SK-N-SH treated with all-trans-retinoic acid at 6 μM for 48 hours (cell line): ENCODE measurements around the gene SMDT1.
A peak's percentile ranks its signal among the peaks of the same experiment; 100 is the strongest.

Experiments used
- ATAC-seq: fragments of 200-7000 bp; cut with Tn5 transposase; 3 replicates; pipeline ENCODE4 v1.9.1; 2020; ENCODE audit warnings: mild to moderate bottlenecking, moderate library complexity
- BACH2 ChIP-seq: fragments of 250-450 bp; sonication (Bioruptor Pico); IDR thresholded peaks from 2 replicates; pipeline ENCODE4 v1.9.0; 2021; ENCODE audit warnings: mild to moderate bottlenecking, borderline replicate concordance
- CSDC2 ChIP-seq: fragments of 250-450 bp; sonication (Bioruptor Pico); IDR thresholded peaks from 2 replicates; pipeline ENCODE4 v1.5.0; 2020; ENCODE audit warnings: mild to moderate bottlenecking, moderate library complexity
- CSRNP3 ChIP-seq: fragments of 250-450 bp; sonication (Bioruptor Pico); IDR thresholded peaks from 2 replicates; pipeline ENCODE4 v1.5.1; 2021; ENCODE audit warnings: mild to moderate bottlenecking, moderate library complexity
- ISL1 ChIP-seq: fragments of 250-450 bp; sonication (Bioruptor Pico); IDR thresholded peaks from 2 replicates; pipeline ENCODE4 v2.1.2; 2022; ENCODE audit warnings: mild to moderate bottlenecking, moderate library complexity
- OSR1 ChIP-seq: fragments of 250-450 bp; sonication (Bioruptor Pico); IDR thresholded peaks from 2 replicates; pipeline ENCODE4 v1.8.0; 2022; ENCODE audit warnings: moderate library complexity, mild to moderate bottlenecking, inconsistent platforms
- PPARA ChIP-seq: fragments of 250-450 bp; sonication (Bioruptor Pico); IDR thresholded peaks from 2 replicates; pipeline ENCODE4 v1.5.0; 2020; ENCODE audit warnings: mild to moderate bottlenecking, borderline replicate concordance
- TCF4 ChIP-seq: fragments of 250-450 bp; sonication (Bioruptor Pico); IDR thresholded peaks from 2 replicates; pipeline ENCODE4 v1.8.0; 2021; ENCODE audit warnings: mild to moderate bottlenecking, moderate library complexity, borderline replicate concordance
- TOX ChIP-seq: fragments of 250-450 bp; sonication (Bioruptor Pico); IDR thresholded peaks from 2 replicates; pipeline ENCODE4 v1.8.0; 2021; ENCODE audit warnings: mild to moderate bottlenecking, moderate library complexity, borderline replicate concordance
- TSHZ2 ChIP-seq: fragments of 250-450 bp; sonication (Bioruptor Pico); IDR thresholded peaks from 2 replicates; pipeline ENCODE4 v1.5.0; 2020; ENCODE audit warnings: mild to moderate bottlenecking, moderate library complexity
- ZC3H10 ChIP-seq: fragments of 250-450 bp; sonication (Bioruptor Pico); IDR thresholded peaks from 2 replicates; pipeline ENCODE4 v1.5.1; 2021; ENCODE audit warnings: mild to moderate bottlenecking, moderate library complexity
- ZFP3 ChIP-seq: fragments of 250-450 bp; sonication (Bioruptor Pico); IDR thresholded peaks from 2 replicates; pipeline ENCODE4 v1.5.0; 2020; ENCODE audit warnings: mild to moderate bottlenecking, moderate library complexity
- ZFP30 ChIP-seq: fragments of 450-650 bp; formaldehyde crosslinking; IDR thresholded peaks from 2 replicates; pipeline ENCODE4 v1.5.0; 2022; ENCODE audit warnings: mild to moderate bottlenecking, moderate library complexity
- ZNF565 ChIP-seq: fragments of 450-650 bp; formaldehyde crosslinking; conservative IDR thresholded peaks from 2 replicates; pipeline ENCODE4 v1.5.0; 2020; ENCODE audit warnings: low read depth, mild to moderate bottlenecking, moderate library complexity
- TF ChIP-seq, protein P1 (sequence below): fragments of 250-450 bp; sonication (Bioruptor Pico); IDR thresholded peaks from 2 replicates; pipeline ENCODE4 v1.8.0; 2021; ENCODE audit warnings: low read depth, mild to moderate bottlenecking, moderate library complexity, borderline replicate concordance
- TF ChIP-seq, protein P2 (sequence below): fragments of 250-450 bp; sonication (Bioruptor Pico); IDR thresholded peaks from 2 replicates; pipeline ENCODE4 v1.8.0; 2020; ENCODE audit warnings: mild to moderate bottlenecking, moderate library complexity, borderline replicate concordance

The SMDT1 gene

GRCh38 chr22:42078469-42079318 lies 806 bp upstream of the SMDT1 start:
- ATAC-seq = no peak
- TF ChIP-seq, protein P1, sequence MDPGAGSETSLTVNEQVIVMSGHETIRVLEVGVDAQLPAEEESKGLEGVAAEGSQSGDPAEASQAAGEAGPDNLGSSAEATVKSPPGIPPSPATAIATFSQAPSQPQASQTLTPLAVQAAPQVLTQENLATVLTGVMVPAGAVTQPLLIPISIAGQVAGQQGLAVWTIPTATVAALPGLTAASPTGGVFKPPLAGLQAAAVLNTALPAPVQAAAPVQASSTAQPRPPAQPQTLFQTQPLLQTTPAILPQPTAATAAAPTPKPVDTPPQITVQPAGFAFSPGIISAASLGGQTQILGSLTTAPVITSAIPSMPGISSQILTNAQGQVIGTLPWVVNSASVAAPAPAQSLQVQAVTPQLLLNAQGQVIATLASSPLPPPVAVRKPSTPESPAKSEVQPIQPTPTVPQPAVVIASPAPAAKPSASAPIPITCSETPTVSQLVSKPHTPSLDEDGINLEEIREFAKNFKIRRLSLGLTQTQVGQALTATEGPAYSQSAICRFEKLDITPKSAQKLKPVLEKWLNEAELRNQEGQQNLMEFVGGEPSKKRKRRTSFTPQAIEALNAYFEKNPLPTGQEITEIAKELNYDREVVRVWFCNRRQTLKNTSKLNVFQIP (CRISPR knock-in tag) = no peak
- no peak for TF ChIP-seq TOX (CRISPR knock-in tag)

DNA sequence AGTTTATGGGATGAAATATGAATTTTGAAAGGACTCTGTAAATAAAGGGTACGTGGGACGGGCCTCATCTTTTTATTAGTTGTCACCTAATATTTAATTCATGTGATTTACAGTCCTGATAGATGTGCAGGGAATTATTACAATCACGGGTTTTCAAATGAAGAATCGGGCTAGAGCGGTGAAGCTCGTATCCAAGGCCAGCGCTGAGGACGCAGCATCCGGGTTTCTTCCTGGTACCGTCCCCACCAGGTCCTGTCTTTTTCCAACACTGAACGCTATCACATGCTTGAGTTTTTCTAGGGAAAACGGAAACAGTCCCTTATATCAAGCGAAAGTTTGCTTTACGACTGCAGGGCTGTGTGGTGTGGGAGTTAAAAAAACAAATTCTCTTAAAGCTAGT lies 787 bp downstream of the SMDT1 start:
- ATAC-seq = peak; percentile 48
- TF ChIP-seq ZFP30 (CRISPR knock-in tag) (no peak), TSHZ2 (CRISPR knock-in tag) (no peak), TCF4 (no peak), ZC3H10 (CRISPR knock-in tag) (no peak), ZFP3 (CRISPR knock-in tag) (no peak), OSR1 (CRISPR knock-in tag) (no peak), ZNF565 (CRISPR knock-in tag) (no peak), BACH2 (CRISPR knock-in tag) (no peak), CSRNP3 (no peak), TOX (CRISPR knock-in tag) (no peak), CSDC2 (CRISPR knock-in tag) (no peak)
- TF ChIP-seq, protein P1 (CRISPR knock-in tag) = no peak
- TF ChIP-seq, protein P2, sequence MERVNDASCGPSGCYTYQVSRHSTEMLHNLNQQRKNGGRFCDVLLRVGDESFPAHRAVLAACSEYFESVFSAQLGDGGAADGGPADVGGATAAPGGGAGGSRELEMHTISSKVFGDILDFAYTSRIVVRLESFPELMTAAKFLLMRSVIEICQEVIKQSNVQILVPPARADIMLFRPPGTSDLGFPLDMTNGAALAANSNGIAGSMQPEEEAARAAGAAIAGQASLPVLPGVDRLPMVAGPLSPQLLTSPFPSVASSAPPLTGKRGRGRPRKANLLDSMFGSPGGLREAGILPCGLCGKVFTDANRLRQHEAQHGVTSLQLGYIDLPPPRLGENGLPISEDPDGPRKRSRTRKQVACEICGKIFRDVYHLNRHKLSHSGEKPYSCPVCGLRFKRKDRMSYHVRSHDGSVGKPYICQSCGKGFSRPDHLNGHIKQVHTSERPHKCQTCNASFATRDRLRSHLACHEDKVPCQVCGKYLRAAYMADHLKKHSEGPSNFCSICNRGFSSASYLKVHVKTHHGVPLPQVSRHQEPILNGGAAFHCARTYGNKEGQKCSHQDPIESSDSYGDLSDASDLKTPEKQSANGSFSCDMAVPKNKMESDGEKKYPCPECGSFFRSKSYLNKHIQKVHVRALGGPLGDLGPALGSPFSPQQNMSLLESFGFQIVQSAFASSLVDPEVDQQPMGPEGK (CRISPR knock-in tag) = no peak

GRCh38 chr22:42083119-42083518 lies 3.6 kb downstream of the SMDT1 start:
- no peak for ATAC-seq

More at GRCh38 chr22:42083119-42083518, 3.6 kb downstream of the SMDT1 start:
- TF ChIP-seq CSRNP3 = no peak
- TF ChIP-seq ISL1 (CRISPR knock-in tag) = no peak
- no peak for TF ChIP-seq PPARA (CRISPR knock-in tag)
